GM12874 (cell line): Measurements from ENCODE around the gene COG6.

Experiments used
- TF ChIP-seq, protein P1 (sequence below): IDR thresholded peaks from 2 replicates; pipeline ENCODE4 v1.5.1; 2011; ENCODE audit warnings: low read depth, mild to moderate bottlenecking, control low read depth, low read length, moderate library complexity; ENCODE audit not compliant: insufficient read depth

The COG6 gene

DNA sequence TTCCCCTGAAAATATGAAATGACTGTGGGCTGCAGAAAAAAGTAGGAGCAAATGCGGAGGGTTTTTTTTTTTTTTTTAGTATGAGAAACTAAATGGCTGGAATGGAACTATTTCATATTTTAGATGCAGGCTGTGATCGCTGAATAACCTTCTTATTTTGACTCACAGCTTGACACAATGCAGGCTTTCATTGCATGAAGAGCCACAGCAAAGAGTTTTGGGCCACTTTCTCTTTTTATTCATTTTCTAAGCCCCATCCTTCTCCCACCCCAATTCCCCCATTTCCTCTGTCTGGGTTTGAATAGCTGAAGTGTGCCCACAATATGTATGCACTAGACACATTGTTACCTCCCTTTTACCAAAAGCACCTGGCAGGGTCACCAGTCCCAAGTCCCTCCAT is 125.9 kb downstream of the COG6 start:
- TF ChIP-seq, protein P1, sequence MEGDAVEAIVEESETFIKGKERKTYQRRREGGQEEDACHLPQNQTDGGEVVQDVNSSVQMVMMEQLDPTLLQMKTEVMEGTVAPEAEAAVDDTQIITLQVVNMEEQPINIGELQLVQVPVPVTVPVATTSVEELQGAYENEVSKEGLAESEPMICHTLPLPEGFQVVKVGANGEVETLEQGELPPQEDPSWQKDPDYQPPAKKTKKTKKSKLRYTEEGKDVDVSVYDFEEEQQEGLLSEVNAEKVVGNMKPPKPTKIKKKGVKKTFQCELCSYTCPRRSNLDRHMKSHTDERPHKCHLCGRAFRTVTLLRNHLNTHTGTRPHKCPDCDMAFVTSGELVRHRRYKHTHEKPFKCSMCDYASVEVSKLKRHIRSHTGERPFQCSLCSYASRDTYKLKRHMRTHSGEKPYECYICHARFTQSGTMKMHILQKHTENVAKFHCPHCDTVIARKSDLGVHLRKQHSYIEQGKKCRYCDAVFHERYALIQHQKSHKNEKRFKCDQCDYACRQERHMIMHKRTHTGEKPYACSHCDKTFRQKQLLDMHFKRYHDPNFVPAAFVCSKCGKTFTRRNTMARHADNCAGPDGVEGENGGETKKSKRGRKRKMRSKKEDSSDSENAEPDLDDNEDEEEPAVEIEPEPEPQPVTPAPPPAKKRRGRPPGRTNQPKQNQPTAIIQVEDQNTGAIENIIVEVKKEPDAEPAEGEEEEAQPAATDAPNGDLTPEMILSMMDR, result no peak

DNA sequence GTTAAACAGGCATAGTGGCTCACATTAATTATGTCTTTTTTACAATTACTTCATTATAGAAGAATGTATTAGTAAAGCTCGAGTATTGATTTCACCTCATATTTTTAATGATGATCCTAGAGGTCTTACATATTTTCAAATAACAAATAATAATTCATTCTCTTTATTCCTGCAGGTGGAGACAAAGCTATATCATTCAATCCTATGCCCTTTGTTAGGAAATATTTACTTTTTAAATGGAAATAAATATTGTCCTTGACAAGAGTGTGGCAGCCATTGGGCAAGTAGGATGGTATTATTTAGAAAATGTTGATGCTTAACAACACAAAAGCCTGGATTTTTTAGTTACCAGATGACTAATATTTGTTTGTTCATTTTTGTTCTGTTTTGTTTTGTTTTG is 127.6 kb downstream of the COG6 start:
- TF ChIP-seq, protein P1, result no peak

DNA sequence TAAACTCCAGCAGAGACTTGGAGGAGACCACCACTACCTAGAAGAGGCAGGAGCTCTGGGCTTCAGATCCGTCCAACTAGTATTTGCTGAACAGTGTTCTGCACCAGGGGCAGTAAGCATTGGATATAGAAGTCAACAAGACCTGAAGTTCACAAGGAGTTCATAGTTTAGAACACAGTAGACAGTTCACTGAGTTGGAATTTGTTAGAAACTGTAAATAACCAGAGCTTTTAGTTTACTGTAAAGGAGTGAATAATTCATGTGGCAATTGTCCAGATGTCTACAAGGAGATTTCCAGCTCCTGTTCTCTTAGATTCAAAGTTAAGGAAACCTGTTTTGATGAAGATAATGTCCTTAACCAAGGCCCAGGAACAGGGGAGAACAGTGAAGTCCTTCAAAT is 128.9 kb downstream of the COG6 start:
- TF ChIP-seq, protein P1, result no peak

DNA sequence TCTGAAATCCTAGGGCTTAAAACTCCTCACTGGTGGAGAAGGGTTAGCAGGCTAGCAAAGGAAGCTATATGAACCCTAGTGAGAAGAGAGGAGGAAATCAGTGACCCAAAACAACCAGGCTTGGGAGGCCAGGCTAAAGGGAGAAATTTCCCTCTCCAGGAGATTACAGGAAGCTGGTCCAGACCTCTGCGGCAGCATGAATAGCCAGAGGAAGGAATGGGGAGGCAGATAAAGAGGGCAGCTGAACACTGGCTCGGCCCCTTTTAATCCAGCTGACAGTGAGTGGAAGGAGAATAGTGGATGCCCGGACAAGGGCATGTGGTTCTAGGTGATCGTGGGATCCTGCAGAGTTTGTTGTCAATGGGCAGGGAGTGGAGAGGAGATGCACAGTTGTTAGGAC is 130.6 kb downstream of the COG6 start:
- TF ChIP-seq, protein P1, result no peak

DNA sequence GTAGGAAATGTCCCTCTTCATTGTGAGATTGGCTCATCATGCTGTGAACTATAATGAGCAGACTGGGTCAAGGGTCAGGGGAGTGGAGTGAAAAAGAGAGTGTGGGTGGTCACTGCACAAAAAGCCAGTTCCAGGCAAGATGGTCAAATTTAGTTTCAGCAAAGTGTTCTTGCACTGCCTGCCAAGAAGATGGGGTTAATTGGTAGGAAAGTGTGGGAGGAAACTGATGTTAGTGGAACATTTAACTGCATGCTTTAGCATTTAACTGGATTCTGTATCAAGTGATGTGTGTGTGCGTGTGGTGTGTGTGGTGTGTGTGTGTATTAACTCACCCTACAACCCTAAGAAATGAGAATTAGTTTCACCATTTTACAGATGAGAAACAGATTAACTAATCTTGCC is 131.6 kb downstream of the COG6 start:
- TF ChIP-seq, protein P1, result no peak

DNA sequence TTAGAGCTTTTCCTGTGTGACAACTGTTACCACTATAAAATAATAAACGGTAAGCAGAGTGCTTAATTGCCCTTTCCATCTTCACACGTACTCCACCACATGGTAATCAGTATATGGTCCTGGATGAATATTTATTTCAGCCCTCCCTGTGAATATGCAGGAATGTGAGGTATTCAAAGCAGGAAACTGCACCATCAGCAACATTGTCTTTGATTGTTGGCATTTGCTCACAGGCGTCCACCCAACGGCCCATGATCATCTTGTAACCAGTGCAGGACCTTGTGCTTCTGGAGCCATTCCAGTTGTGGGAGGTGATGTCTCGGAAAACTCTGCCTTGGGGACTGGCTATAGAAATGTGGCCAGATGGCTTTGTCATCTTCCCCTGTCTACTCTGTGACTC is 132.6 kb downstream of the COG6 start:
- TF ChIP-seq, protein P1, result no peak

DNA sequence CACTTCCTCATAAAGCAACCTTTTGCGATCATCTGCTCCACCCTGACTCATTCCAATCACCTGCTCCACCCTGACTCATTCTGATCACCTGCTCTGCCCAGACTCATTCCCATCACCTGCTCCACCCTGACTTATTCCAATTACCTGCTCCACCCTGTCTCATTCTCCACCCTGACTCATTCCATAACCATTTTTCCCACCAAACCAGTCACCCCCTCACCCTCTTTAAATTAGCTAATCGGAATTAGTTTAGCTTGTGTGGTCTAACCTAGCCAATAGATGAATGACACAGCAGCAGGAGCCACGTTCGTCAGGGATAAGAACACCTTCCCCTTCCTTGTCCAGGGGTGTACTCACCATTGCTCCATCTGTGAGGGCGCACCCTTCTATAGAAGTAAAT is 134.0 kb downstream of the COG6 start:
- TF ChIP-seq, protein P1, result no peak
